ENCODE data around the gene RPL3.
"Not testable (repeated sequence)": the region's sequence is repeated elsewhere in the genome, so short reads cannot be mapped to it uniquely, and the experiment has no call there.

The RPL3 gene

DNA sequence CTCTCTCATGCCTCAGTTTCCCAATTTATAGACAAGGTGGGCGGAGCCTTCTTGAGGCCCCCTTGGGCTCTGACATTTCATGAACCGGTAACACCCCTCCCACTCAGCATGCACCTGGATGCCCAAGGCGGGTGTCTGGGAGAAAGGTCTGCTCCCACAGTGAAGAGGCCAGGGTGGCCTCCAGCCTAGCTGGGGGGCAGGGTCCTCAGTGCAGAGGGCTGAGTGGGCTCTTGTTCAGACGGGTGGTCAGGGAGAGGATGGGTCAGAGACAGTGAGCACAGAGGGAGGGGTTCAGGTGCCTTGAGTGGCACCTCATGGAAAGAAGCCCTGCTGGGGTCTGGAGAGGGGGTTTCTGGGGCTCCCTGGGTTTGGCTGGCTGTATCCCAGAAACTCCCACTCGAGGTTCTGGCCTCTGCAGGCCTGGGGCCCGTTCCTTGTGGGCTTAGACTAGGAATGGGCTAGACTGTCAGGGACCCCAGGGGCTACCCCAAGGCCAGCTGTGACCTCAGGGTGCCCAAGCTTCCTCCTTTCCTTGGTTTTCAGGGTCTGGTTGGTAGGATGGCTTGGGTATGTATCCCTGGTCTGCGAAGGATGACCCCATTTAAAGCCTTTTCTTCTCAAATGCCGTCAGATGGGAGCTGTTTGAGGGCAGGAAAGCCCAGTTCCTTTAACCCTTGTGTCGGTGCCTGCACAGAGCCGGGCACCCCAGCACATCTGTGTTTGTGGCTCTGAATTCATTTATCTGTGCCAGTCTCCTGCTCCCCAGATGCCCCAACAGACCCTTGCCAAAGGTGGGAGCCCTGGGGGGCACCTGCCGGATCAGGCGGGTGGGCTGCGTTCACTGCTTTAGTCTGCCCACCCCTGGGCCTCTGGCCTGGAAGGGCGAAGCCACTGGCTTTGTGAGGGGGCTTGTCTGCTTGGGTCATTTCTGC lies 31.6 kb upstream of the RPL3 start:
- no peak for DNase-seq

DNA sequence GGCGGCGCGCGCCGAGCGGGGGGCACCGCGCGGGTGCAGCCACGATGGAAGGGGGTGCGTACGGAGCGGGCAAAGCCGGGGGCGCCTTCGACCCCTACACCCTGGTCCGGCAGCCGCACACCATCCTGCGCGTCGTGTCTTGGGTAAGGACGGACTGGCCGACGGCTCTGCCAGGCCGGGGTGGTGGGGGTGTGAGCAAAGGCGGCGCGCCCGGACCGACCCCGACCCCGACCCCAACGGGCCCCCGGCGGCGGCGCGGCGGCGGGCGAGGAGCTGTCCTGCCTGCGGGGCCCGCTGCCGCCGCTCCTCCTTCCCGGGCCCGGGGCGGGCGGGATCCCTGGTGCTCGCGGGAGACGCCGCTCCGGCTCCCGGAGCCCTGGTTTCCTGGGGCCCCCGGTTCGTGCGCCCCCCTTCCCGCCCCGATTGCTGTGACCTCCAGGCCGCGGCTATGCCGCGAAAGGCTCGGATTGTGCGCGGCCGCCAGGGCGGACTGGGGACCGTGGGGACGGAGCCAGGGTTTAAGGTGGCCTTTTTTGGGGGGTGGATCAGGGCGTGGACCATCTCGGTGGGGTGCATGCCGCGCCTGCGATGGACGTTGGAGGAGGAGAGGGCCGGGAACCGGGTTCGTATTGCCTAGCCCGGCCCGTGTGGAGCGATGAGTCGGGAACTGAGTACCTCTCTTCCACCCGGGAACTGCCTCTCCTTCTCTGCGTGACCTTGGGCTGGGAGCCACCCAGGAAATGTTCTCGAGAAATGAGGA lies 30.7 kb upstream of the RPL3 start, which contains the start of gene SYNGR1:
Gene SYNGR1, plus strand, starts transcription at position 25 of the 760 bp plus-strand sequence. Its CDS starts 20 bp downstream, at position 45.
- no peak for DNase-seq

DNA sequence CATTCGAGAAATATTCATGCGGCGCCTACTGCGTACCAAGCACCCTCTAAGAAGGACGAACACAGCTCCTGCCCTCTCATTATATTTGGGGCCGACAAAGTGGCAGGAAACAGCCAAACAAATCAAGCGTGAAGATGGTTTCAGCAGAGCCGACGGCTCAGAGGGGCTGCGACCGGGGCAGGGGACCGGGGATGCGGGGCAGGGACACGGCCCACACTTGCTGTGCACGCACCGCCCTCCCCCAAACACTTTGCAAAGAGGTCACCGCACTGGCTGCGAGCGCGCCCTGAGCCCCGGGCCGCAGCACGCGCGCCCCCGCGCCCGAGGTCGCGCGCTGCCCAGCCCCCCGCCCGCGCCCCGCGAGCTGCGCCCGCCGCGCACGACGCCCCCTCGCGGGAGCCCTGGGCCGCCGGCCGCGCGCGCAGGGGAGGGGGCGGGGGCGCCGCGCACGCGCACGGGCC lies 30.1 kb upstream of the RPL3 start:
- no peak for DNase-seq

DNA sequence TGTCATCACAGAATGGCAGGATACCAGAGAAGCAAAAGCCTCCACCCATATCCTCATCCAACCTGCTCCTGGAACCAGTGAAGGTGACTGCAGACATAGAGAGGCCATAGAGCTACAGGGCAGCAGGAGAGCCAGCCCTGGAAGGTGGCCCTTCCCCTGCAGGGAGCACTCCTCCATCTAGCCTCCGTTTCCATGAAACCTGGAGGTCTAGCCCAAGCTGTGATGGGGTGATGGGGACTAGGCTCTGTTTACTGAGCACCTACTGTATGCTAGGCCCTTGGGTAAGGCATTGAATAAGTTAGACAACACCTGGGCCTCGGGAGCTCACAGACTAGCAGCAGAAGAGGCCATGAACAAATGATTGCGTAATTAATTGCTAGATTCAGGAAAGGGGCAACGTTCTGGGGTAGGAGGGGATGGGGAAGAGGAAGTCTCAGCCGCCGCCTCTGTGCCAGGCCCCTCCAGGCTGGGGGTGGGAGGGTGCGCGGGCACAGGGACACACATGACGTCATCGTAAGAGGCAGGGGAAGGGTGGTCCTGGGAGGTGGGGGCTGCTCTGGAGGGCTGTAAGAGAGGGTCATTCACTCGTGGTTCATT lies 29.6 kb upstream of the RPL3 start:
- no peak for DNase-seq

DNA sequence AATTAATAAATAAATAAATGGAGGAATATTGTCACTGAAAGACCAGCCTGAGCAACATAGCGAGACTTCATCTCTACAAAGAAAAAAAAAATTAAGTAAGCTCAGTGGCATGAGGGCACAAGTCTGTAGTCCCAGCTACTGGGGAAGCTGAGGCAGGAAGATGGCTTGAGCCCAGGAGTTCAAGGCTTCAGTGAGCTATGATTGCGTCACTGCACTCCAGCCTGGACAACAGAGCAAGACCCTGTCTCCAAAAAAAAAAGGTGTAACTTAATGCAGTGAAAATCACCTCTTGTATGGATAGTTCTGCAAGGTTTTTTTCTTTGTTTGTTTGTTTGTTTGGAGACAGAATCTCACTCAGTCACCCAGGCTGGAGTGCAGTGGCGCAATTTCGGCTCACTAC lies 25.8 kb upstream of the RPL3 start:
- DNase-seq, result no peak

DNA sequence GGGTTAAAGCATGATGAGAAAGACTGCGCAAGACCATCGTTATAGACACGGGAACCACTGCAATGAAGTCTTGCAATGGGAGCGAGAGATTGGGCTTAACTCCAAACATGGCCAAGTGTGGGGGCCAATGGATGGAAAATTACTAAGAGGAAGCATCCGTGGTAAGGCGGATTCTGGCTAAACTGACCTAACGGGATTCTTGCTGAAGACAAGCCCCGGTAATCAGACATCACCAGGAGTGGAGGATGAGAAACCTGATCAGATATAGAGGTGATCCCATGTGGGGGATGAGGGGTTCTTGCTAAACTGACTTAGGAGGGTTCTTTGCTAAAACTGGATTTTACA lies 24.6 kb upstream of the RPL3 start:
- no peak for DNase-seq

DNA sequence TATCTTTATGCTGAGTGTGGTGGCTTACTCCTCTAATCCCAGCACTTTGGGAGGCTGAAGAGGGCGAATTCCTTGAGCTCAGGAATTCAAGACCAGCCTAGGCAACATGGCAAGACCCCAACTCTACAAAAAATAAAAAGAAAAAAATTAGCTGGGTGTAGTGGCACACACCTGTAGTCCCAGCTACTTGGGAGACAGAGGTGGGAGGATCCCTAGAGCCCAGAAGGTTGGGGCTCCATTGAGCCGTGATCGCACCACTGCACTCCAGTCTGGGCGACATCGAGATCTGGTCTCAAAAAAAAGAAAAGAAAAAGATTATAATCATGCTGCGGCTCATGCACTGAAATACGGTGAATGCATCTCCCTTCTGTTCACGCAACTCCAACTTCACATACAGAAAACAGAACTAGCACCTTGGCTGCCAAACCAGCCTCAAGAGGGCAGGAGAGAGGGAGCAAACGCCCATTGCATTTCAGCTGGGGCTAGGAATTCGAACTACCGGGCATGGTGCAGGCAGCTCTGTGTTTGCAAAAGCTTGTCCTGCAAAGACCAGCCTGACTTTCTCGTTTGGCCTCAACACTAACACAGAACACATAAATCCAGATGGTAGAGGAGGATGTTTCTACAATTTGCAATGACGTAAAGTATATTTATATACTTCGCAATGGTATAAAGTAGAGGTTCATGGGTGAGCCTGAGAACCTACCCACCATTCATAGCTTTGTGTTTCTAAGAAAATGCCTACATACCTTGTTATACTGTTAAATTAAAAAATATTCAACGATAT lies 24.0 kb upstream of the RPL3 start:
- no peak for DNase-seq

DNA sequence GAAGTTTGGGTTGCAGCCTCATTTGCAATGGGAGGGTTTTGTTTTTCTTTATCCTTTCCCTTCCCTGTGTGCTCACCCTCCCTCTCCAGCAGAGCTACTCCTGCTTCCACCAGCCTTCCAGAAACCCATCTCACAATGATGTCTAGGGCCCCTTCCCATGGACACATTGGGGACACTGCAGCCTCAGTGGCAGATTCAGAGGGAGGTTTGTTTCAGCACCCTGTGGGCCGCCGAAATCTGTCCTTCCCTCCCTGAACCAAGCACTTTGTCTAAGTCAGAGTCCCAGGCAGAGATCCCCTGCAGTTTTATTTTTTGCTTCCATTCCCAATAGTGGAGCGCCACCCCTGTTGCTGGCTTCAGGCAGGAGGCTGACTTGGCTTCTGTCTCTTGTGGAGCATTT lies 21.8 kb upstream of the RPL3 start:
- DNase-seq, result no peak

DNA sequence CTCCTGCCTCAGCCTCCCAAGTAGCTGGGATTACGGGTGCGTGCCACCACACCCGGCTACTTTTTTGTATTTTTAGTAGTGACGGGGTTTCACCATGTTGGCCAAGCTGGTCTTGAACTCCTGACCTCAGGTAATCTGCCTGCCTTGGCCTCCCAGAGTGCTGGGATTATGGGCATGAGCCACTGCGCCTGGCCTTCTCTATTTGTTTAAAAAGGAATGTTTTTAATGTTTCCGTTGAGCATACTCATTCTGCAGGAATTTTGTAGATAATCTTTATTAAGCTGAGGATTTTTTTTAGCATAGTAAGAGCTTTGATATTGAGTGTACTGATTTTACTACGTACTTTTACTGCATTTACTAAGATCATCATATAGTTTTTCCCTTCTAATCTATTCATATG lies 20.4 kb upstream of the RPL3 start:
- DNase-seq, result not testable (repeated sequence)

DNA sequence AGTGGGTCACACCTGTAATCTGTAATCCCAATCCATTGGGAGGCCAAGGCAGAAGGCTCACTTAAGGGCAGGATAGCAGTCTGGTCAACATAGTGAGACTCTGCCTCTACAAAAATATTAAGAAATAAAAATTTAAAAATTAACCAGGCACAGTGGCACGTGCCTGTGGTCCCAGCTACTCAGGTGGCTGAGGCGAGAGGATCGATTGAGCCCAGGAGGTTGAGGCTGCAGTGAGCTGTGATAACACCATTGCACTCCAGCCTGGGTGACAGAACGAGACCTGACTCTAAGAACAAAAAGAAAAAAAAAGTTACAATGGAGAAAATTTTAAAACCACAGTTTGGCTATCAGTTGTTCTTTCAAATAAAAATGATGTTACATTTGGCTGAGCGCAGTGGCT lies 17.0 kb upstream of the RPL3 start:
- DNase-seq, result no peak

DNA sequence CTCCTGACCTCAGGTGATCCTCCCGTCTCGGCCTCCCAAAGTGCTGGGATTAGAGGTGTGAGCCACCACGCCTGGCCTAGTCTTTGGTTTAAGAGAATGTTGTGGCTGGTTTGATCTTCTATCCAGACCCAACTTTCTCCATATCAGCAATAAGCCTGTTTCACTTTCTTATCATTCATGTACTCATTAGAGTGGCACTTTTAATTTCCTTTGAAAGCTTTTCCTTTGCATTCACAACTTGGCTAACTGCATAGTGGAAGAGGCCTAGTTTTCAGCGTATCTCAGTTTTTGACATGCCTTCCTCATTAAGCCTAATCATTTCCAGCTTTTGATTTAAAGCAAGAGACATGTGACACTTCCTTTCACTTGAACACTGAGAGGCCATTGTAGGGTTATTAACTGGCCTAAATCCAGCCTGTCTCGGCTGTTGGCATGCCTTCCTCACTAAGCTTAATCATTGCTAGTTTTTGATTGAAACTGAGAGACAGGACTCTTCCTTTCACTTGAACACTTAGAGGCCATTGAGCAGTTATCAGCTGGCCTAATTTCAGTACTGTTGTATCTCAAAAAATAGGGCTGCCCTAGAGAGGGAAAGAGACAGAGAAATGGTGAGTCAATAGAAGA lies 13.1 kb upstream of the RPL3 start:
- no peak for DNase-seq

DNA sequence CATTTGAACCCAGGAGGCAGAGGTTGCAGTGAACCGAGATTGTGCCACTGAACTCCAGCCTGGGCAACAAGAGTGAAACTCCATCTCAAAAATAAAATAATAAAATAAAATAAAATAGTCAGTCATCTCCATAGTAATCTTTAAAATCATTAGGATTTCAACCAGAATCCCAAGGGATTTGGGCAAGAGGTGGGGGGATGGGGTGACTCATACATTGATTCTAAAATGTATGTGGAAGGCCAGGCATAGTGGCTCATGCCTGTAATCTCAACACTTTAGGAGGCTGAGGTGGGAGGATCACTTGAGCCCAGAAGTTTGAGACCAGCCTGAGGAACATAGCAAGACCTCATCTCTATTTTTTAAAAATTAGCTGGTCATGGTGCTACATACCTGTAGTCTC lies 11.1 kb upstream of the RPL3 start:
- not testable (repeated sequence) for DNase-seq

DNA sequence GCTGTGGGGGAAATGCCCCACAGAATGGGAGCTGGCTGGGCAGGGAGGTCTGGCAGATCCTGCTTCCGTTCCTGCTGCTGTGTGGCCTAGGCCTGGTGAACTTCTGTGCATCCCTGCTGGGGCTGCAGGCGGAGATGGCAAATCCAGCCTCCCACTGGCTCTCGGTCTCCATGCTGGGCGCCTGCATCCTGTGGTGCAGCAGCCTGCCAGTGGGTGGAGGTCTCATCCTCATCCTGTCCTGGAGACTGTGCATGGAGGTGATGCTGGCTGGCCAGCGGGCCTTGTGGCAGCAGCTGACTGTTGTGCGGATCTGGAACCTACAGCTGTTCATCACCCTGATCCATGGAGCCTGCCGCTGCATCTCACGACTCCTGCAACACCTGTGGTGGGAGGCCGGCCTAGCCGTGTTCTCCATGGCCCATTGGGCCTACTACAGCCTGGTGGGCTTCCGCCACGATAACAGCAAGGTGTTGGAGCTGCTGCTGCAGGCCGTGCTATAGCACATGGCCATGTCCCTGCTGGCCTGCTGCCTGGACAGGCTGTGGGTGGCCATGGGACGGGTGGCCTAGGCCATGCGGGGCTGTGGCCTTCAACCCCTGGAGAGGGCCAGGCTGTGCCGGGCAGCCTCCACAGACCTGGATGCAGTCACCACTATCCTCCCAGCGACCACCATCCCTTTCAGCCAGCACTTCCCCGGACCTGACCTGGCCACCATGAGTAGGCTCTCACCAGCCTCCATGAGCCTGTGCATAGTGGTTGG lies 8.8 kb upstream of the RPL3 start:
- no peak for DNase-seq

DNA sequence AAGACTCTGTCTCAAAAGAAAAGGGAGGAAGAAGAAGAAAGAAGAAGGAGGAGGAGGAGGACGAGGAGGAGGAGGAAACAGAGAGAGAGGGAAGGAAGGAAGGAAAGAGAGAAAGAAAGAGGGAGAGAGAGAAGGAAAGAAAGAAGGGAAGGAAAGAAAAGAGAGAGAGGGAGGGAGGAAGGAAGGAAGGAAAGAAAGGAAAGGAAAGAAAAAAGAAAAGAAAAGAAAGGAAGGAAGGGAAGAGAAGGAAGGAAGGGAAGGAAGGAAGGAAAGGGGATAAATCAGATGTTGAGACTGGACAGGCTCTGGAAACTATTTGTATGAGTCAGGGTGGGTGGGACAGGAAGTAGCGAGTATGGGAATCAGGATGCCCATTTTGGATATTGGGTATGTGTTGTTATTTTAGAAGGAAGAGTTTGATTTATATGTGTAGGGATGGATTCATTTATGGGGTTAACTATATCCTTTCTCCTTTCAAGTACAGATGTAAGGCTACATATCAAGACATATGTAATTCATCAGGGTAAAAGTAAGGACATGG lies 6.0 kb upstream of the RPL3 start:
- DNase-seq, result no peak

DNA sequence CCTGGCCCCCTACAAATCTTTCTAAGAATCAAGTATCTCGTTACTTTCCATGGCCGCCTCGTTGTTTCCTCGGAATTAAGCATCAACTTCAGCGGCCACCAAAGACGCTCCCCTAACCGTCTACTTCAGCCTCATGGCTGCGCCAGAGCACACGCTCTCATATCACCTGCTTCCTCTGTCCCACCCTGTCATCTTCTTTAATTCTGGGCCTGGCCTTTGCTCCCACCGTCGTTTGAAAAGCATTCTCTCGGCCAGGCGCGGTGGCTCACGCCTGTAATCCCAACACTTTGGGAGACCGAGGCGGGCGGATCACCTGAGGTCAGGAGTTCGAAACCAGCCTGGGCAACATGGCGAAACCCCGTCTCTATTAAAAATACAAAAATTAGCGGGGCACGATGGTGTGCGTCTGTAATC lies 1.2 kb upstream of the RPL3 start:
- not testable (repeated sequence) for DNase-seq

DNA sequence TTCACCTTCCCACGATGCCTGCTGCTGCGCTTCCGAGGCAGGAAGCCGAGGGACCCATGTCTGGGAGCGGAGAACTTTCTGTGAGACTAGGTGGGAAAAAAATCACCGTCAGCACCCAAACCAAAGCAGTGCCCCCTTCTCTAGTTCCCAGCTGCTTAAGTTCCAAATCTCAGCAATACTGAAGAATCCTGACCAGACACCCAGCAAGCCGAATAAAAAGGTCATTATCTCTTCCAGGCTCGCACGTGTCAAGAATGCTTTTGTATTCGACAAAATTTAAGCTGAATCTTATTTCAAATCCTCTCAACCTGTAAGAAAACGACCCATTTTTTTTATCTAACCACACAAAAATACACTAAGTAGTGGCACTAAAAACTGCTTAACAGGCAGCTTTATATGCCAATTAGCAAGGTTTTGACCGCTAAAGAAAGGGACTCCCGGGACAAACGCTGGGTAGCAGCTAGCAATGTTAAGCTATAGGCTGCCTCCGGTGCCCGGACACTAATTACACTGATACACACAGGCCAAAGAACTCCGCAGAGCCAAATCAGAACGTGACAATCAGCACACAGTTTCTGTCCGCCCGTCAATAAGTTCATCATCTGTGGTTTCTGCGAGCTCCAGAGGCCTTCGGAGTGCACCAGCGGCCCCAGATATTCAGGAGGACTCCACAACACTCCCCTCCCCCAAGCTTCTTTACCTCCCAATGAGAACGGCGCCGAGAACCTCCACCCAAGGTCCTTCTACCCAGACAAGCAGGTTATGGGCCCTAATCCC lies 728 bp downstream of the RPL3 start:
- DNase-seq, result no peak

DNA sequence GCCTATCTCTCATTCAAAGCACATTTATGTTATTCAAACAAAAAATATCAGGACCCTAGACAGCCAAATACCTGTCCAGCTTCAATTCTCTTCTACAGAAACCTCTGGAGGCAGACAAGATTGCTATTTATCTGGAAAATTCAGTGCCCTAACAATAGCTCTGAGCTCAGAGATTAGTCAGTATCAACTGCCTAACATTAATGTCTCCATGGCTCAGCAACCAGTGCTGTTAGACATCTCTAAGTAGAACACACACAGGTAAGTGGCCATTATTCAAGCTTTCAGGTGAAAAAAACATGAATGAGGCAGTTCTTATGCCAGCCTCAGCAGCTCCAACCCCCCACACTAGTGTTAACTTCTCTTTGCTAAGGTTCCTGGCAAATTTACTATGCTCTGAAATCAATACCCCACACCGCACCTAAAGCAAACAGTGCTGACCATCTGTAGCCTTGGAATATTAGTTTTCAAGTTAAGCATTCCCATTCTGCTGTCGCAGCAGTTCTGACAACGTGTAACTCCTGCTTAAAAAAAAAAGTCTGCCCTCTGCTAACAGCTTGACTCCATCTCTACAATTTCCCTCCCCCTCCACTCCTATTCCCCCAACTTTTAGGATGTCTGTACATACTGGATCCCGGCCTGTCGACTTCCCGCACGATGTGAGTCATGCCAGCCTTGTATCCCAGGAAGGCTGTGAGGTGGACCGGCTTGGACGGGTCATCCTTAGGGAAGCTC lies 1.5 kb downstream of the RPL3 start:
- DNase-seq, result no peak

DNA sequence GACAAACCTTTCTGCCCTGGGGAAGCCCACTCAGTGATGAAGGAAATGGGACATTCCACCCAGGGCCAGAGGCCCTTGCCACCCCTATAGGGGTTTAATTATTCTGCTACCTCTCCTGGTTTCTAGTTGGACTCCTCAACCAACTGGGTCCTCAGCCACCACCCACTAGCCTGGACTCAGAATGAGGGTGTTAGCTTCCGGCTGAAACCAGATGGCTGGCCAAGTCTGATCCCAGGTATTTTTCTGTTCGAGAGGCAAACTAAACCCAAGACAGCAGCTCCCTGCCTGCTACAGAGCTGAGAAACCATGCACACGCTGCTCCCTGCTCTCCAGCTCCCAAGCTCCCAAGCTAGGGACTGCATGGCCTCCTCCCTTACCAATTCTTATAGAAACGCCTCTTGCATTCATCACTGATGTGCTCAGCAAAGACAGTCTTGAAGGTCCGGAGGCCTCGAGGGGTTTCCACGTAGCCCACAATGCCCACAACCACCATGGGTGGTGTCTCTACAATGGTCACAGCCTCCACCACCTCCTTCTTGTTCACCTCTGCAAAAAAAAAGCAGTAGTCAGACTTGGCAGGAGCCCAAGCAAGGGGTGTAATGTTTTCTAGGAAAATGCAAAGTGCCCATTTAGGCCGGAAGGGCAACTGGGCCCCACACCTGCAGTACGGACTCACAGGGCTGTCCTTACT lies 2.2 kb downstream of the RPL3 start:
- DNase-seq, result no peak

Data from DMS 273 treated with DMSO at 0.1 percent for 48 hours (cell line).